ENCODE data around the gene SS18L1. TPM values are rescaled to one million over a fixed set of nuclear protein-coding genes. Genes with fewer than 3 reads are reported as not detected.
A peak's percentile ranks its signal among the peaks of the same experiment; 100 is the strongest.

Gene SS18L1
- total and polyA plus RNA-seq, 10 donors: 6.7 to 18.6 (median 13.9) TPM

- Histone ChIP-seq H3K36me3 (peaks cover 0 to 64% (median 3%) of the 10 kb centered on the region in 6 donors), H3K4me3 (no peak overlapping the region), H3K27ac (no peak overlapping the region), H3K9me3 (peaks cover 0 to 12% (median 3%) of the 10 kb centered on the region in 8 donors), H3K4me1 (peaks cover 6 to 37% (median 21%) of the 10 kb centered on the region in 6 donors), H3K27me3 (replicated peaks in 1 of 7) (no peaks in the 10 kb centered on the region)
- intact Hi-C loops (cut with DNase I; ENCODE audit: low total_unique reads): no loop called here
- no peak for DNase-seq
- 89 to 92% (median 90%) methylated on average over 29 of the region's 29 CpGs for WGBS, 5 donors
- TF ChIP-seq POLR2A (IDR thresholded peaks at IDR 0.05) (no peak), CTCF (IDR thresholded peaks at IDR 0.05 in 8 of 11, conservative IDR thresholded peaks at IDR 0.05 in 3 of 11) (no peak), POLR2AphosphoS5 (IDR thresholded peaks at IDR 0.05) (no peak)
Measured at GRCh38 chr20:62155428-62156253, 12.1 kb downstream of the SS18L1 start.

DNA sequence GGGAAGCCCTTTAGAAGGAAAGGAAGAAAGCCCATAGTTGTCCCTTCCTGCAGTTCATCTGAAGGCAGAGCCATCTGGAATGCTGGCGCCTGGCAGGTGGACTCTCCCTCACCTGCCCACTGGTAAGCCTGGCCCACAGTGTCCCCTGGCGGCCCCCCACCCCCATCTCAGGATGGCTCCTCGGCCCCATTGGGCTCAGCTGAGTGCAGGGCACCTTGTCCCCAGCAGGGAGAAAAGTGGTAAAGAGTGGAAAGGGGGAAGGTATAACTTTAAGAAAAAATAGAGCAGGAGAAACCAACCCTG, 12.6 kb downstream of the SS18L1 start:
- intact Hi-C loops (cut with DNase I; ENCODE audit: low total_unique reads): no loop called here
- peaks cover 6 to 32% (median 16%) of the 10 kb centered on the region in 6 donors for H3K4me1 ChIP-seq
- no peak for TF ChIP-seq POLR2A (IDR thresholded peaks at IDR 0.05)
- TF ChIP-seq POLR2AphosphoS5 (IDR thresholded peaks at IDR 0.05): no peak
- TF ChIP-seq CTCF (IDR thresholded peaks at IDR 0.05 in 8 of 11, conservative IDR thresholded peaks at IDR 0.05 in 3 of 11): no peak
- no peaks in the 10 kb centered on the region for H3K27me3 ChIP-seq (replicated peaks in 1 of 7)
- WGBS, 5 donors: 65 to 95% (median 89%) methylated on average over 3 of the region's 3 CpGs
- H3K4me3 ChIP-seq: no peak overlapping the region
- no peak for DNase-seq
- H3K36me3 ChIP-seq: peaks cover 0 to 70% (median 9%) of the 10 kb centered on the region in 6 donors
- H3K9me3 ChIP-seq: peaks cover 0 to 12% (median 3%) of the 10 kb centered on the region in 8 donors
- H3K27ac ChIP-seq: no peak overlapping the region

DNA sequence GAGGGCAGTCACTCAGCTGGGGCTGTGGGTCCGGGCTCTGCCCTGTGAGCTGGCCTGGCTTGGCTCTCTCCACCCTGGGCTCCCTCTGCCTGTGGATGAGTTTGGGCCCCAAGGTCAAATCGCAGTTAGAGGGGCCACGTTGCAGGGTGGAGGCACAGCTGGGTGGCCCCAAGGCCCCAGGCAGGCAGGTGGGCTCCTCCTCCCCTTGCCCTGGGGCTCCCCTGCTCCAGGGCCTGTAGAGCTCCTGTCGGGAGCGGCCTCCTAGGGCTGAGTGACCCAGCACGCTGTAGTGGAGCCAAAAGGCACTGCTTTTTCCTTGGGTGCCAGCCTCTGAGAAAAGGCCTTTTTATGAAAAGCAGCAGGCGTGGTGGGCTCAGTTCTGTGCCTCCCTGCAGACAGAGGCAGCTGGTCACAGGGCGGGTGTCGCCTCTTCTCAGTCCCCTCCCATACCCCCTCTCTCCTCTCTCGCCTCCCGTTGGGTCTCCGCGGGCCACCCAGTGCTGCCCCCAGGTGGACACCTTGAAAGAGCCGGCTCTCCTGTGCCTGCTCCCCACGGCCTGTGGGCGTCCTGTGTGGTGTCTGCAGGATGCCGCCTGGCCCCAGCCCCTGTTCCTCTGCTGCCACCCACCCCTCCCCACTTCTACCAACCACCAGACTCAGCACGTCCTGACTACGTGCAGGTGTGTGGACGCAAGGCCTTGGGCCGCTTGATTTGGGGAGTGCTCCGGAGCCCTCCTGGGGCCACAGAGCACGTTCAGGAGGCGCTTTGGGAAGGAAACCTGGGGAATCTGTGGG, 13.2 kb downstream of the SS18L1 start:
- WGBS, 5 donors: 36 to 56% (median 47%) methylated on average over 13 to 24 of the region's 24 CpGs
- intact Hi-C loops (cut with DNase I; ENCODE audit: low total_unique reads): no loop called here
- peak; percentile 91 for DNase-seq
- Histone ChIP-seq H3K27me3 (replicated peaks in 1 of 7) (no peaks in the 10 kb centered on the region), H3K36me3 (peaks cover 0 to 76% (median 14%) of the 10 kb centered on the region in 6 donors), H3K4me1 (peaks cover 6 to 28% (median 14%) of the 10 kb centered on the region in 6 donors), H3K4me3 (no peak overlapping the region), H3K9me3 (peaks cover 0 to 12% (median 3%) of the 10 kb centered on the region in 8 donors), H3K27ac (no peak overlapping the region)
- TF ChIP-seq POLR2A (IDR thresholded peaks at IDR 0.05): no peak
- TF ChIP-seq POLR2AphosphoS5 (IDR thresholded peaks at IDR 0.05): peak; percentile 18 to 65 (median 44)
- TF ChIP-seq CTCF (IDR thresholded peaks at IDR 0.05 in 8 of 11, conservative IDR thresholded peaks at IDR 0.05 in 3 of 11): peak; percentile 53 to 85 (median 69)

Data from spleen (tissue), 11 donors.